Measurements from ENCODE around the gene SOX2. TPM values are rescaled to one million over a fixed set of nuclear protein-coding genes. Genes with fewer than 3 reads are reported as not detected.

Gene SOX2
- total RNA-seq, 1 experiment from 2014 or later, result 307 TPM

- Mint-ChIP-seq H3K27me3 (ENCODE audit: low read depth) (peaks cover 2% of the 10 kb centered on the region), H3K4me3 (peak overlapping the region; percentile 71 to 73; a peak in 3 of 5 replicates), H3K9me3 (no peaks in the 10 kb centered on the region; a peak in 1 of 5 replicates), H3K4me1 (peaks cover 80 to 89% of the 10 kb centered on the region in 2 experiments), H3K27ac (no peak overlapping the region), H3K36me3 (ENCODE audit: insufficient read depth in 1 of 3, low read depth in 3 of 3) (peaks cover 0 to 24% (median 20%) of the 10 kb centered on the region in 3 experiments; a peak in 4 of 7 replicates)
- no CpG with 5 or more reads among the region's 15 CpGs for WGBS (ENCODE audit: extremely low coverage, insufficient read length, low lambda C conversion rate)
- Histone ChIP-seq H2AK5ac (ENCODE audit: insufficient read length, low read length) (no peak overlapping the region), H3K14ac (ENCODE audit: insufficient read depth, low read length) (no peak overlapping the region), H3K18ac (ENCODE audit: insufficient read length, low read depth, low read length) (no peak overlapping the region), H4K5ac (ENCODE audit: insufficient read length, low read depth, low read length) (no peak overlapping the region), H2BK5ac (ENCODE audit: insufficient read length, low read length) (no peak overlapping the region), H3K23me2 (ENCODE audit: insufficient read length, low read depth, low read length, poor library complexity, severe bottlenecking) (peaks cover 32% of the 10 kb centered on the region), H3K4me1 (ENCODE audit: insufficient read depth, low read length) (peaks cover 33% of the 10 kb centered on the region), H2BK20ac (ENCODE audit: low read depth, low read length, poor library complexity, severe bottlenecking) (no peak overlapping the region), H3K9me3 (ENCODE audit: control insufficient read depth, low read depth, low read length) (no peaks in the 10 kb centered on the region), H3K79me2 (ENCODE audit: insufficient read depth, low read length) (no peaks in the 10 kb centered on the region), H2BK12ac (ENCODE audit: insufficient read length, low read depth, low read length) (no peak overlapping the region), H2BK120ac (ENCODE audit: low read depth, low read length, poor library complexity, severe bottlenecking) (no peak overlapping the region), H3K79me1 (ENCODE audit: insufficient read depth, low read depth, low read length, poor library complexity, severe bottlenecking) (no peaks in the 10 kb centered on the region), H3T11ph (ENCODE audit: low read length) (no peak overlapping the region), H4K91ac (ENCODE audit: insufficient read length, low read depth, low read length) (no peak overlapping the region), H4K8ac (replicated peaks; ENCODE audit: insufficient read length, low read depth, low read length) (no peak overlapping the region), H3K23ac (ENCODE audit: insufficient read length, low read depth, low read length) (no peak overlapping the region), H3K27me3 (ENCODE audit: insufficient read depth, low read length) (peaks cover 9% of the 10 kb centered on the region; the same call in 1 of the 2 replicates), H3K9ac (ENCODE audit: extremely low read depth, insufficient read length, low read length) (no peak overlapping the region), H3K4me2 (ENCODE audit: insufficient read depth, insufficient read length, low read length) (peak overlapping the region; percentile 97), H3K27ac (ENCODE audit: insufficient read length, low read depth, low read length) (no peak overlapping the region), H3K4ac (ENCODE audit: low read depth, low read length) (no peak overlapping the region), H4K20me1 (ENCODE audit: control insufficient read depth, insufficient read depth, insufficient read length) (no peaks in the 10 kb centered on the region), H2BK15ac (ENCODE audit: low read depth, low read length) (no peak overlapping the region), H3K56ac (ENCODE audit: insufficient read length, low read depth, low read length) (no peak overlapping the region), H2AFZ (ENCODE audit: low read length) (no peak overlapping the region)
- TF ChIP-seq CTCF (conservative IDR thresholded peaks at IDR 0.05), result no peak
- no peak for DNase-seq
Observed at GRCh38 chr3:181725830-181726229, 14.1 kb downstream of the SOX2 start.

Data from H9 (cell line).